CD4-positive, alpha-beta T cell treated with Interleukin-1 beta for 1 hour (primary cell): ENCODE measurements around the gene NEDD4L.

ENCODE experiments used
- DNase-seq, 2 donors: peaks; one replicate each; pipeline ENCODE4 v3.0.0-alpha.2; 2020 to 2022

Gene NEDD4L

GRCh38 chr18:58218117-58218516, 174.1 kb downstream of the NEDD4L start:
- DNase-seq, result no peak

- no peak for DNase-seq
Measured at GRCh38 chr18:58221060-58221725, 177.2 kb downstream of the NEDD4L start.

DNA sequence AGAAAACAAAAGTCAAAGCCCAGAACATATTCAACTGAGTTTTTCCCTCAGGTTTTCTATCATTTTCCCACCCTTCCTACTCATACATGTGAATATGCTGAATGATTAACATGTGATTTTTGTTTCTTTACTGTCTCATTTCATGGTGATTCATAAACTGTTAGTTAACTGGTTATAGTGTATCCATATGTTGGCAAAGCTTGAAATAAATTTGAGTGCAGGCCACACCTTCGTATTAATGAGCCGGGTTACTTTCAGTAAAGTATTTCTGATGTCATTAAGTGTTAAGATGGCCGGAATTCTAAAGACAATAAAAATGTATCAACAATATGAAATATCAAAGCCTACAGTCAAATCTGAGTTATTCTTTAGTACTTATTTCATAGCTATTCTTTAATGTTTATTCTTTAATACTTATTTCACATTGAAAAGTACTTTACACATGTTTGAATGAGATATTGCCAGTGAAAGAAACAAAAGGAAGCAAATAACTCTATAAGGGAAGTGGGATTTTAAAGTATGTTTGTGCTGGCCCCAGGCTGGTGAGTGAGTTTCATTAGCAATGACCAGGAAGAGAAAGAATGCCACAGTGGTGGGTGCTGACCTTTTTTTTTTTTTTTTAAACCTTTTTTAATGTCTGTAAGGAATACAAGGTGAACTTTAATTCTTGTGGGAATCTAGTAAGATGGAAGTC, 178.6 kb downstream of the NEDD4L start:
- no peak for DNase-seq

DNA sequence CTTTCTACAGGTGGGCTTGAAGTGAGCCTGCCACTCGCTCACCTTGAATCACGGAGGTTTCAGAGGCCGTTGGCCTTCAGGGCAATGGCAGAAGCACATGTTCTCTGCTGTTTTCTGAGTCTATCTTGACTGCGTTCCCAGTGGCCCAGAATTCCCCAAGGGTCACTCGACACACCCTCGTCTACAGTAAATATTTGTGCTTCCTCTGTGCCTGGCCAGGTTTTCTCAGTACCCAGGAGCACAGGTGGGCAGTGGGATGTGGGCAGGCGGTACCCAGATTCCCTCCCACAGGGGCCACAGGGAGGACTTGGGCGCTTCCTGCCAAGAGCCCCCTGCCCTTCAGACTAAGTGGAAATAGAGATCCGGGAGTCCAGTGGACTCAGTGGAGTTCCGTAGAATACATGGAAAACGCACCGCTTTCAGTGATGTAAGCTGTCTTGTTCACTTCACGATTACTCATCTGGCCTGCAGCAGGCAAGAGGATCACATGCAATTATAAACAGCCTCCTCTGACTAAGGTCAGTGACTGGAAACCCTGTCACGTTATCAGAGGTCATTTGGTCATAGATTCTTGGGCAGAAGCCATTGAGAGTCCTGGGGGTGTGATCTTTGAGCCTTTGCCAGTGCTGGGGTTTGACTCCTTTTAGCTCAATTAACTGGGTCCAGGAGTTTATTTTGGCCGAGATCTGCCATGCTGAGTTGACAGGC, 179.8 kb downstream of the NEDD4L start:
- no peak for DNase-seq

DNA sequence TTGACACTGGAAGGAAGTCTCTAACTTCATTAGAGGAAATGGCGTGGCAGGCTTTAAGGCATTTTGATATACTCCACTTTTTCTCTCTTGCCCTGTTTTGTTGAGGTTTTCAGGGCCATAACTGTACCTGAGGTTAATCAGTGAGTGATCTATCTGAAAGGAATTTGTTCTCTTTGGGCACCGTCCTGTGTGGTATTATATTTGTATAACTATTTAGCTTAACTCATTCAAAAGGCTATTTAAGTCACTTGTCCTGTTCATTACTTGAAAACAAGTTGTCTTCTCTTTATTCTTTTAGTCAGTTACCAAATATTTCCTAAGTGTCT, 180.4 kb downstream of the NEDD4L start:
- DNase-seq, result no peak

DNA sequence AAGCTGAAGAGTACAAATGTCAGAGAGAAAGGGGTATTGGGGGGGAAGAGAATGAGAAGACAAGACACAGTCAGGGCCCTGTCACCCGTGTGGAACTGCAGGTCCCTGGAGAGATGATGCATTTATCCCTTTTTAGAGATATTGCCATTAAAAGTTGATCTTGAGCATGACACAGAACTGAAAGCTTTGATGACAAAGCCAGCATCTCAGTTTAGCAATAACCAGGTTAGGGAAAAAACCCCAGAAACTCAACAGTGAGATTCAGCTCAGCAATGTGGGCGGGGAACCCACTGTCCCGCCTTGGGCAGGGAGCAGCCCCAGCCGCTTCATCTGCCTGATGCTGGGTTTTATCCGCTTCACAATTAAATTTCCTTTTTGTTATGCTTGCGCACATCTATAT, 181.1 kb downstream of the NEDD4L start:
- no peak for DNase-seq

DNA sequence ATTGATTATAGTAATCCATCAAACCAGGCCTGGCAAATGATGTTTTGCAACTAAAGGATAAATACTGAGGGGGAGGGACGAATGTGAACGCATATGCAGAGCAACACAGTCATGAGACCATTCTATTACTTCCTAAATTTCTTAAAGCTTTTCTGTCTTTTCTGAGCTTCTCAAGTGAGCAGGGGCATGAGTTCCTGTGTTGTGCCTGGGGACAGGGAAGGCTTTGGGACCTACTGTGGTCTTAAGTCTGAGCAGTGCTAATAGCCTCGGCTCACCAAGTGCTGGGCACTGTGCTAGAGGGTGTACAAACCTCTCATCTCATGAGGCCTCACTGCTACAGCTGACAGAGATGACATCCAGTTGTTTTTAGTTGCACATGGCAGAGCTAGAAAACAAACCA, 182.4 kb downstream of the NEDD4L start:
- DNase-seq, result no peak

DNA sequence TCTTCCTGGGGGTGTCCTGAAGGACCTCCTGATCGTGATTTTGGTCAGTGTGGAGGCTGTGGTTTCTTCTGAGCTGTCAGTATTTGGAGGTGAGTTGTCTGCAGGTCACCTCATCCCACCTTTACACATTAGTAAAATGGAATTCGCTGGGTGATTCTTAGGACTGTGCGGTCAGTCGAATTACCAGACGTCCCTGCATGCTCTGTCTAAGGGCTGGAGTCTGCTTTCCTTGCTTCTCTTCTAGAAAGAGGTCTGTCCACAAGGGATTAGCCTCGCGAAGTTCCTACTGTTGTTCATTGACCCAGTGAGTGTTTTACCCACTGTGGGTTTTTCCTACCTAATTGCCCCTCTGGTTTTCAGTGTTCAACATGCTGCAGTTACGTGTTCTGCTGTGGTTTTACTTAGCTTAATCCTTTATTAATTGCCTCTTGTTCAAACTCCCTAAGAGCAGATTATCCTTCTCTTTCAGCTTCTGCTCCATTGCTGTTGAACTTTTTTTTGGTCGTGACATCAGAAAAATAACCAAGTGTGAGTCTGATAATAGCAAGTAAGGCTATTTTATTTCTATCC, 183.4 kb downstream of the NEDD4L start:
- no peak for DNase-seq

GRCh38 chr18:58228176-58228575, 184.2 kb downstream of the NEDD4L start:
- no peak for DNase-seq

DNA sequence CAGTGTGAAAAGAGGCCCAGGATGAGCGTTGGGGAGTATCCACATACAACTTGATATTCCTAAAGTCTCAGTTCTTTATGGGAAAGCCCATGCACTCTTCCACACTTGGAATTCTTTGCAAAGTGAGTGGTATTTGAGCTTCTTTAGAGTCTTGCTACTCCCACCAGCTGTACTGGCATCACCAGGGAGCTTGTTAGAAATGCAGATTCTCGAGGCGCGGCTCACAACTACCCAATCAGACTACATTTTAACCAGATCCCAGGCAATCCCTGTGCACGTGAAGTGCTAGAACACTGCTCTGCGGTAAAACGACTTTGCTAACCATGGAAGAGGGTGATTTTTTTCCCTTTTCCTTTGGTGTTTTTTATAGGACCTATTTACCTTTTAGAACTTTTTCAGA, 184.7 kb downstream of the NEDD4L start:
- DNase-seq, result no peak

DNA sequence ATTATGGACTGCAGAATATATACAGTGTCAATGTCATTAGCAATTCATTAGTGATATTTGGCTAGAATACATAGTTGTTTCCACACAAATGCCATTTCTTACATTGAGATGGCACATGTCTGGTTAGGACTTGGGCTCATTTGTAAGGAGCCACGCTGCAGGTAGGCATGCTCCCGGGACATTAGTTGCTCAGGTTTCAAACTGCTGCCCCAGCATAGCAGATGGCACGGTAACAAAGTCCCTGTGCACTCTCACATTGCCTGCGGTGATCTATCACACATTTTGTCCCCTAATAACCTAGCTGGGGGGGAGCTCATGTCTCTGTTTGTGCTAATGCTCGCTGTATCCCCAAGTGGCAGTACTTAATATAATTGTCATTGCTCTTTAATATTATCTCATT, 185.1 kb downstream of the NEDD4L start:
- no peak for DNase-seq

DNA sequence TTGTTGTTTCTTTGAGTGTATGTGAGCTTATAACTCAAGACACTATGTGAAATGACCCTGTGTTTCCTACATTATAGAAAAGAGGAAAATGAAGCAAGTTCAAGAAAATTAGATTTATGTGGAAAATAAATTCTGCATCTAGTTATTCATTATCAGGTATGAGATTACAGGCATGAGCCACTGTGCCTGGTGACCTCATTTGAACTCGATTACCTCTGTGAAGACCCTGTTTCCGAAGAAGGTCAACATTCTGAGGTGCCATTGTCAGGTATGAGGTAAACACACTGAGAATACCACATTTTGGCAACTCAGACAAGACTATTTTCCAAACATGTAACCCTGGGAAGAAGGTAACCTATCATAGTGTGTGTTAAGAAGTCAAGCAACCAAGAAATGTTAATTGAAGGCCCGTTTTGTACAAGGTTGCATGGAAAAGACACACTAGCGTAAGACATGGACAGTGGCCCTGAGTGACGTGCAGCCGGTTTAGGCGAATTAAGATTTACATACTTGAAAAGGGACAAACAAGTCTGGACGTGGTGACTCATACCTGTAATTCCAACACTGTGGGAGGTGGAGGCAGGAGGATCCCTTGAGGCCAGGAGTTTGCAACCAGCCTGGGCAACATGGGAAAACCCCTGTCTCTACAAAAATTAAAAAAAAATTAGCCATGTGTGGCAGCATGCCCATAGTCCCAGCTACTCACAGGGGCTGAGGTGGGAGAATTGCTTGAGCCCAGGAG, 186.6 kb downstream of the NEDD4L start:
- DNase-seq, result no peak

GRCh38 chr18:58231930-58232329, 187.9 kb downstream of the NEDD4L start:
- DNase-seq, result no peak

DNA sequence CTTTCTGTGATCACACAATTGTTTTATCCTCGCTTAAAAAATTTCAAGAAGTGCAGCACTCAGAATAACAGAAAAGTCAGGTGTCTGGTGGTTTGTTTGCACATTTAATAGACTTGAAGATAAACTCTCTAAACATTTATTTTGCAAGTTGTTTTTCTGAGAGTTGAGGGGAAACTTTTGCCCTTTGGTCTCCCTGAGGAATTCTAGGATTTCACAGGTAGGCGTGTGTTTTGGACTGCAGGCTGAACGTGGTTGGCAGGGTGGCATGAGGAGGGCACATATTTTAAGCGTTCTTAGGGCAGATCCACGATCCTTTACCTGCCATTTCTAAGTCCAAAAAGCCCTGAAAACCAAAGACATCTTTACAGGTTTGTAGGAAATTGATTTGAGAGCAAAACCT, 188.6 kb downstream of the NEDD4L start:
- DNase-seq, result no peak

DNA sequence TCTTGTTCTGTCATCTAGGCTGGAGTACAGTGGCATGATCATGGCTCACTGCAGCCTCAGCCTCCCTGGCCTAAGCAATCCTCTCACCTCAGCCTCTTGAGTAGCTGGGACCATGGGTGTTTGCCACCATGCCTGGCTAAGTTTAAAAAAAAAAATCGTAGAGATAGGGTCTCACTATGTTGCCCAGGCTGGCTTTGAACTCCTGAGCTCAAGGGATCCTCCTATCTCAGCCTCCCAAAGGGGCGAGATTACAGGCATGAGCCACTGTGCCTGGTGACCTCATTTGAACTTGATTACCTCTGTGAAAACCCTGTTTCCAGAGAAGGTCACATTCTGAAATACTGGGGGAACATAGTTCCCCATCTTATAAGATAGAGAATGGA, 190.3 kb downstream of the NEDD4L start:
- no peak for DNase-seq

DNA sequence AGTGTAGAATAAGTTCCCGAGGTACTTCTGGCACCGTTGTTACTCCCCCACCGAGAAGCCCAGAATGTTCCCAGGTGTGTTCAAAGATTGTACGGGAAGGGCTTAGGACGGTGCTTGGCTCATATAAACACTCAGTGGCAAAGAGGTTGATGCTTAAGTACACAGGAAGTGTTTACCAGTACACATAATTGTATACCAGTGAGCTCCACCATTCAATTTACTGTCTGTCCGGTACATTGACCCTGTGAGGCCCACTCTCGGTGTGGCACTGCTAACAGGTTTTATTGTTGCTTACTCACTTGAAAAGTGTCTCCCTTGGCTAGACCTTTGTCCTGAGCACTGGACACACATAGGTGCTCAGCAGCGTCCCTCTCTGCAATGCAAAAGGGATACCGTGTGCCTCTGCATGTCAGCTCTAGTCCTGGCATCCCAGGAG, 191.0 kb downstream of the NEDD4L start:
- no peak for DNase-seq

- no peak for DNase-seq
Measured at GRCh38 chr18:58239879-58240278, 195.9 kb downstream of the NEDD4L start.

- no peak for DNase-seq
Measured at GRCh38 chr18:58241026-58241679, 197.1 kb downstream of the NEDD4L start.

DNA sequence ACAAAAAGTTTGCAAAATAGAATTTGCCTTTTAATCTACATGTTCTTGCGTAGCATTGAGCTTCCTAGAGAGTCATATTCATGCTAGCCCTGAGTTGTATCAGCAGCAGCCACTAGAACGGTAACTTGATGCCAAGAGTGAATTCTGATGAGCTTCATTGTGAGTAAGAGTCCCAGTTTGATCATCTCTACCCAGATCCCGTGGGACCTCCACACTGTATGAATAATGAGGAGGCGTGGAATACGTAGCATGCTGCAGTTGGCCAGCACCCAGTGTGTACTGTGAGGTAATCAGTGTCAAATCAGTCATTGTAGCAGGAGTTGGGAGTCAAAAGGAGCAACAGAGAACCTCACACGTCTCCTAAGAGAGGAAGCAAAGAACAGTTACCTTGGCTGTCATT, 197.9 kb downstream of the NEDD4L start:
- no peak for DNase-seq

- no peak for DNase-seq
Measured at GRCh38 chr18:58242435-58242834, 198.4 kb downstream of the NEDD4L start.

GRCh38 chr18:58242968-58243367, 198.9 kb downstream of the NEDD4L start:
- no peak for DNase-seq

DNA sequence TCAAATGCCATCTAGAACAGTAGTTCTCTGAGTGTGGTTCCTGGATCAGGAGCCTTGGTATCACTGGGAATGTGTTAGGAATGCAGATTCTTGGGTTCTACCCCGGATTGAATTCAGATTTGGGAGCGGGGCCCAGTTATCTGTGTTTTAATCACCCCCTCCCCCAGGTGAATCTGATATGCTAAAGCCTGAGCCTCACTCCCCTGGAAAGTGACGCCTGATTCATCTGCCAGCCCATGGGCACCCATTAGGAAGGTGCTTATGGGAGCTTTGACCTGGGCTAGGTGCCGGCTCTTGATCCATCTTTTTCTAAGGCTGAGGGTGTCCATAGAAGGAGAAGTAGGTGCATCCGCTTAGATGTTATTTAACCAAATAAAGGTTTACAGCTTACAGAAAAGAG, 199.4 kb downstream of the NEDD4L start:
- DNase-seq, result no peak

DNA sequence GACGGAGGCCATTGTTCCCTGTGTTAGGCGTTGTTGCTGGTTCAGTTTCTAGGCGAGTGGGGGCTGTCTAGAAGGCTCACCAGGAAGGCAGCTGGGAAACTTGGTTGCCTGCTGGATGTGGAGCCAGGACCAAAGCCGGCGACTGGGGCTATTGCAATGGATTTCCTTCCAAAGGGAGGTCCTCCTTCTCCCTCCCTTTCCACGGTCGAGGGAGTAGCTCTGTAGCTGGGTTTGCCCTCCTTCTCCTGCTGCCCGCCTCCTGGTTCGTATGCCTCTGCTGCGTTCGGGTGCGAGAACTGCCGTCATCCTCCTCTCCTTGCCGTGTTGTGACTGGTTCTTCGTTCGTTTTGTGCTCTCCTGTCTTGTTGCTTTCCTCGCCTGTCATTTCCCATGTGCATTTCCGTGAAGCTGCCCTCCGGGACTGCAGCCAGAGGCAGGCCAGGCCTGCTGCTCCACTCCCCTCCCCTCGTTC, 203.4 kb downstream of the NEDD4L start:
- DNase-seq, result no peak
